HFF-Myc (cell line): ENCODE results near the gene CRB1.

Experiments used
- DNase-seq: peaks from one replicate; pipeline ENCODE4 v3.0.0-alpha.2; 2011; ENCODE audit warnings: low read depth; ENCODE audit errors: extremely low read depth
- H3K4me3 ChIP-seq: replicated peaks from 2 replicates; pipeline ENCODE4 v1.5.1; 2011; ENCODE audit warnings: low read depth, mild to moderate bottlenecking, control low read depth, low read length
- CTCF ChIP-seq: IDR thresholded peaks from 2 replicates; pipeline ENCODE4 v1.5.1; 2012; ENCODE audit warnings: mild to moderate bottlenecking, low read depth, low read length, control low read depth; ENCODE audit errors: missing control alignments

CRB1 gene

GRCh38 chr1:197268012-197268411 lies at the start of gene CRB1:
CRB1 (plus strand) TSS chr1:197268252; CDS start chr1:197268413, 161 bp downstream.
- no peak for TF ChIP-seq CTCF
- DNase-seq: no peak
- no peak within 1 kb of the TSS for H3K4me3 ChIP-seq

GRCh38 chr1:197218857-197219256 lies 49.2 kb upstream of the CRB1 start:
- TF ChIP-seq CTCF: no peak
- DNase-seq: no peak
- no peak overlapping the region for H3K4me3 ChIP-seq

GRCh38 chr1:197222025-197222685 lies 45.9 kb upstream of the CRB1 start:
- no peak overlapping the region for H3K4me3 ChIP-seq
- TF ChIP-seq CTCF: no peak
- no peak for DNase-seq

- TF ChIP-seq CTCF: no peak
- DNase-seq: no peak
- no peak overlapping the region for H3K4me3 ChIP-seq
Observed at GRCh38 chr1:197222780-197223179, 45.3 kb upstream of the CRB1 start.

GRCh38 chr1:197224160-197224559 lies 43.9 kb upstream of the CRB1 start:
- H3K4me3 ChIP-seq: no peak overlapping the region
- DNase-seq: no peak
- TF ChIP-seq CTCF: no peak

GRCh38 chr1:197225611-197226010 lies 42.4 kb upstream of the CRB1 start:
- TF ChIP-seq CTCF: no peak
- no peak overlapping the region for H3K4me3 ChIP-seq
- no peak for DNase-seq

- no peak for TF ChIP-seq CTCF
- no peak overlapping the region for H3K4me3 ChIP-seq
- no peak for DNase-seq
Observed at GRCh38 chr1:197234581-197234980, 33.5 kb upstream of the CRB1 start.
